T-helper 2 cell (primary cell): Measurements from ENCODE around the gene SKAP1.
"Not testable (repeated sequence)": the region's sequence is repeated elsewhere in the genome, so short reads cannot be mapped to it uniquely, and the experiment has no call there.

Experiments used
- DNase-seq, 5 experiments: peaks; one replicate each; pipeline versions ENCODE4 v3.0.0 to v3.0.0-alpha.2; 2012 to 2022

Gene SKAP1

DNA sequence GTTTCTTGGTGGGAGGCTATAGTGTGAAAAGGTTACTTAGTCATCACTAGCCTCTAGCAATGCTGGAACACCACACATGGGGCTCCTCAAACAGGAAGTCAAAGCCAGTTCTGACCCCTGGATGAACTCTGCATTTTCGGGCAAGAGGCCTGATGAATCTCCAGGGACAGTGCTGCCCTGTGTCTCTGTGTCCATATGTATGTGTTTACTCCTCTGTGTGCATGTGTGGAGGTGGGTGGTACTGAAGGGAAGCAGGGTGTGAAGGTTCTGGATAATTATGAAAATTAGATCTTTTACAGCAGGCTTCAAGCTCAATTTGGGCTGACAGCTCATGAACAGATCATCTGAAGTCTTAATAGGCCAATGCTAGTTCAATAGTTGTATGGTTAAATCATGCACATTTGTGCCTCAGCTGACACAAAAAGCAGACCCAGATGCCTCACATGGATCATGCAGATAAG is 188.9 kb downstream of the SKAP1 start:
- DNase-seq = no peak

DNA sequence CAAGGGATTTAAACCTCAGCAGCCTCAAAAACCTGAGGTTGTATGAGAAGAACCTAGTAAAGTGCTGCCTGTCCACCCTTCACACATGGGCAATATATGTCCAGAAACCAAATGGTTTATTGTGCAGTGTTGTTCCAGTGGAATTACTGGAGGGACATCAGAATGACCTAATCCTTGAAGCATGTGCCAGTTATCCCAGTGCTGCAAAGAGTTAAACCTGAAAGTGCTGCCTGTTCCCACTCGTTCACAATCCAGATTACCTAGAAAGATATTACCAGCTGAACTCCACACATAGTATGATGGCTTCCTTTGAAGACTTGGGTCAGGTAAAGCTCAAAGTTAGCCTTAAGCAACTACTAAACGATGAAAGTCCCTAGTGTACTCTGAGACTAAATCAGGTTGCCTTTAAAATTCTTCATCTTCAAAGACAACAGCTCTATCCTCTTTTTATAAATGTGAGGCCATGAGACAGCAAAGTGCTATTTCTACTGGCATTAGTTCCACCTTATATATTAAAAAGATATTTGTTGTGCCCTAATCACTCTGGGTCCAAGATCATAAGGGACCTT is 189.4 kb downstream of the SKAP1 start:
- no peak for DNase-seq

DNA sequence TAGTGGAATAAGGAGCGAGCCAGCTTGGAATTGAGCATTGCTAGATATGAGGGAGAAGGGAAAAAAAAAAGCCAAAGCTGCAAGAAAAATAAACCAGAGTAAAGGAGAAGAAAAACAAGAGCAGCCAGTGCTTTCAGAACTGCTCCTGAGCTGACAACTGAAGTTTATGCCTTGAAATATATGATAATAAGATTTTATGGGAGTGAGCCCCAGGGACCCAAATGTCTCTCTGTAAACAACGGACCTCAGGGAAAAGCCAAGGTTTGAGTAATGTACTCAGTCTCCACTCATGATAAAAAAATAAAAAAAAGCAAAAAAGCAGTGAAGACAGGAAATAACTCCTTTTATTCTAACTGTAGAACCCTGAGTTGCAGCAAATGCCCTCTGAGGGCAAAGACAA is 189.9 kb downstream of the SKAP1 start:
- no peak for DNase-seq

DNA sequence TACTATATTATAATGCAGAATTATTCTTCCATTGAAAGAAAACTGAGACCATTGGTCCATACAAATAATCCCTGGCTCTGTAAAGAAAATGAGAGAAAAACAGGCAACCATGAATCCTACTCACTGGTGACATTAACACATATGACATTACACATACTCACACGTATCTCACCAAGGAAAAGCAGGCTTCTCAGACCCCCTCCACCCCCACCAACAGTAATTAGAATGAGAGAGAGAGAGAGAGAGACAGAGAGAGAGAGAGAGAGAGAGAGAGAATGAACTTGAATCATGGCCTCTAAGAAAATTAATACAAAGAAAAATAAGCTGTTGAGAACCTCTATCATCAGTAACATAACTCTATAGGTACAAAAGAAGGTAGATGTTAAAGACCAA is 190.4 kb downstream of the SKAP1 start:
- no peak for DNase-seq

GRCh38 chr17:48238933-48239602 is 190.9 kb downstream of the SKAP1 start:
- DNase-seq = no peak

GRCh38 chr17:48237456-48237855 is 192.6 kb downstream of the SKAP1 start:
- DNase-seq = no peak

GRCh38 chr17:48236681-48237134 is 193.3 kb downstream of the SKAP1 start:
- DNase-seq = peak in 1 of 5 experiments; percentile 13

DNA sequence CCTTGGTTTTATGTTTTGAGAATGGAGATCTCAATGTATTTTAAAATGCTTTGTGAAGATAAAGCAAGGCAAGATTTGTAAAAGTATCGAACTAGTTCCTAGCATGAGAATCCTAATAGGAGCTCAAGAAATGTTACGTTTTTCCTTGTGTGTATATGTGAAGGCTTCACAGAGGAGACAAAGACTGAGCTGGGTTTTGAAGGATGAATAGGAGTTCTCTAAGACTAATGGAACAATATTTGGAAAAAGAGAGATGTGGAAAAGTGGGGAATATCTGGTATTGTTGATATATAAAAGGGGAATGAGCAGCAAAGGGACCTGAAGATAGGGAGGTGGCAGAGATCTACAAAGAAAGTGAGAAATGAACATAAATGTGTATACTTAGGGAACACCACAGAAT is 195.1 kb downstream of the SKAP1 start:
- no peak for DNase-seq

DNA sequence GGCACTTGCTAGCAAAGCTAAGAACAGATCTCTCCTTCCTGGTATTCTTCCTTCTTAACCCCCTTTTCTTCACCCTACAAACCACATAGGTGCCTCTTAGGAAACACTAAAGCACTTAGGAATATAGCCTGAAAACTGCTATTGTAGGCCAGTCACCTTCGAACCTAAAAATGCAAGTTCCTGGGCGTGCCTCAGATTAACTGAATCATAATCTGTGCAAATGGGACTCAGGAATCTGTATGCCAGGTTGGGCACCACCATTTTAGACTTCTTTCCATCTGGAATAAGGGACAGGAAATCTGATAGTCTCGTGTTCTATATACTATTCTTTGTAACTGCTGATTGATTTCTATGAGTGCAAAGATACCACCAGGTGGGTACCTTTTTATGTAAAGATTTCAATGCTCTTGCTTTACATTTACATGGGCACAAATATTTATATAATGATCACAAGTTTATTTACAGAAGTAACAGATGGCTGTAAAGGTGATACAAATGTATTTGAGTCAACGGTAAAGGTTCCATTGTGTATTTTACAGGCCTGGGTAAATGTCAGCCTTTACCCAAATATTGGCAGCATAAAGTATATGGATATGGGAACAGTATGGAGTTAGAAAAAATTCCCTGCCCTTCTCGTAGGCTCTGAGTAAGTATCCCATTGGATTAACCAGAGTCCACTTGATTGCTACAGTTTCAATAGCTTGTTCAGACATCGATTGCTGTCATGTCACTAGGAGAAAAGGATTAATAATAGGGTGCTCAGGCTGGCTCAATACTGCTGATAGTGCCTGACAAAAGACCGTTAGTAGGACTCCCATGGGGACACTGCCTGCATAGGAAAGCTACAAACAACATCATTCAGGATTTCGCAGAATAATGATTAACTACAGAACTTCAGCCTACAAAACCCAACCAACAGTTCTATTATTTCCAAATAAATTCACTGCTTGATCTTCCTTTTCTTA is 197.7 kb downstream of the SKAP1 start:
- no peak for DNase-seq

DNA sequence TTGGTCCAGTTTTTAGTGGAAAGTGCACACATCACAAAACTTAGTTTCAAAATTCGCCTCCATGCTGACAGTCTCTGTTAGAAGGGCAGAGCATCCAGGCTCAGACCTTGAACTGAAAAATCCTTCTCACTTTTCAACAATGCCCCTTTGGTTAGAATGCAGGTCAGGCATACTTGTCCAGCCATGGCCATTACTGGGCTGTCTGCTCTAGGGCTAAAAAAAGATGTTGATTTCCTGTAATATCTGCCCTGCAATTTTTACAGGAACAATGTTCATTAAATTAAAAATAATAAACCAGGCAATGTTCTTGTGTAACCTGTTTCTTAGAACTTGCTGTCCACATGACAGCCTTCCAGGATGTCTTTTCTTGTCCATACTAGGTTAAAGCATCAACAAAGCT is 200.1 kb downstream of the SKAP1 start:
- DNase-seq = no peak

GRCh38 chr17:48228720-48229119 is 201.3 kb downstream of the SKAP1 start:
- DNase-seq = no peak

- no peak for DNase-seq
Measured at GRCh38 chr17:48225725-48226567, 204.1 kb downstream of the SKAP1 start.

DNA sequence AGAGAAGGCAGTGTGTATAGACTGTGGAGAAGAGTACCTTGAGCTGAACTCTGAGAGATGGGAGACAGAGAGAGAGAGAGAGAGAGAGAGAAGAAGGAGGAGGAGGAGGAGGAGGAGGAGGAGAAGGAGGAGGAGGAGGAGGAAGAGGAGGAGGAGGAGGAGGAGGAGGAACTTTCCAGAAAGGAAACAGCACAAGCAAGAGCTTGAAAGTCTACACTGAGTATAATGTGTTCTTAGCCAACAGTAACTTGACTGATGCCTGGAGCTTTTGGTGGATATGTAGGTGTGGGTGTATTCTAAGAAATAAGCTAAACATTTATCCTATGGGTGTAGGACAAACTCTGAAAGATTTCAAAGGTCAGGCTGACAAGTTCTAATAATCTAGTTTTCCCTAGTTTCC is 206.1 kb downstream of the SKAP1 start:
- no peak for DNase-seq

DNA sequence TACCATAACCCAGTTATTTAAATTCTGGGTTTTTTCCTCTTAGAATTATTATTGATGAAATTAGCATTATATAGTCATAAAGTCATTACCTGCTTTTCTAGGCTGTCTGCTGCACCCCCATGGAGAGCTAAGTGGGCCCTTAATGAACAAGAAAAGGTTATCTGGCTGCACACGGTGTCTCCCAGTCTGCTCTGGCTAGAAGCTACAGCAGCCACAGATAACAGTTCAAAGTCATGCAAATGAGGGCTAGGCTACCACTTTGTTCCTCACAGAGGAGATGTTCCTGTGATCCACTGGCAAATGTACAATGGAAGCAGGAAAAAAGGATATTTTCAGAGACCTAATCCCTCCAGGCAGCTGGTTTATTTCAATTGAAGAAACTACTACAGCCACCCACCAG is 210.4 kb downstream of the SKAP1 start:
- DNase-seq = no peak

GRCh38 chr17:48215583-48216139 is 214.4 kb downstream of the SKAP1 start:
- no peak for DNase-seq

DNA sequence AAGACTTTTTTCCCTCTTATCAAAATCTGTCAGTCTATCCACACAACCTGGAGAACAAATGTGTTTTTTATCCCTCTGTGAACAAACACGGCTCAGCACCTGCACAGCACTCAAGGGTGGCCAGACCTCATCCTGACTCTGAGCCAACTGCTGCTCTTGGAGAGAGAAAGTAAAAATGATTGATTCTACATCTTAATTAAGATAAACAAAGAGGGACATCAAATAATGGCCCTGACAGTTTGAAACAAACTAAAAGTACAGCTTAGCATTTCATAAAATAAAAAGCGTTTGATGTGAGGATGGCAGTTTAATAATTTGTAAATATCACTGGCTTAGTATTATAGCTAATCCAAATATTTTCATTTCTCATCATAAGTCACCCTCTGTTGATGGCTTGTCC is 216.2 kb downstream of the SKAP1 start:
- no peak for DNase-seq

GRCh38 chr17:48211787-48212186 is 218.2 kb downstream of the SKAP1 start:
- DNase-seq = no peak

- DNase-seq = no peak
Measured at GRCh38 chr17:48211011-48211410, 219.0 kb downstream of the SKAP1 start.

GRCh38 chr17:48209973-48210372 is 220.0 kb downstream of the SKAP1 start:
- no peak for DNase-seq

- DNase-seq = no peak
Measured at GRCh38 chr17:48207776-48208544, 222.1 kb downstream of the SKAP1 start.

DNA sequence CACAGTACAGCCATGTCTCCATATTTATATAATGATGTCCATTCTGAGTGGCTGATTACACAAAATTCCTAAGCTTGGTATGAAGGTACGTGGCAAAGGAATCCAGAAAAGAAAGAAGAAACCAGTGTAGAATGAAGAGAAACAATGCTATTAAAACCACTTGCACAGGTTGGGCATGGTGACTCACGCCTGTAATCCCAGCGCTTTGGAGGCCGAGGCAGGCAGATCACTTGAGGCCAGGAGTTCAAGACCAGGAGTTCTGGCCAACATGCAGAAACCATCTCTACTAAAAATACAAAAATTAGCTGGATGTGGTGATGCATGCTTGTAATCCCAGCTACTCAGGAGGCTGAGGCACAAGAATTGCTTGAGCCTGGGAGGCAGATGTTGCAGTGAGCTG is 223.0 kb downstream of the SKAP1 start:
- not testable (repeated sequence) for DNase-seq
